ENCODE measurements around the gene CUBN. TPM values are rescaled to one million over a fixed set of nuclear protein-coding genes. Genes with fewer than 3 reads are reported as not detected.

The CUBN gene
- total RNA-seq, 8 experiments from 2014 or later = 0.58 to 23.2 (median 1.4) TPM

GRCh38 chr10:16854623-16855022 lies 275.0 kb downstream of the CUBN start:
- no peak overlapping the region for H3K27ac ChIP-seq
- in situ Hi-C loops (cut with MboI; ENCODE audit: low pct_unique_long_range_greater_than_20kb in 2 of 9, low sequenced_read_pairs in 9 of 9, unreplicated experiment in 9 of 9) = no loop called here
- H3K4me3 ChIP-seq = no peak overlapping the region
- ATAC-seq (replicated peaks in 6 of 8) = peak in 2 of 8 experiments; percentile 54 to 65
- peaks cover 6 to 8% of the 10 kb centered on the region in 2 donors for H3K4me1 ChIP-seq (replicated peaks in 1 of 2)

GRCh38 chr10:16853809-16854208 lies 275.8 kb downstream of the CUBN start:
- Histone ChIP-seq H3K4me3 (no peak overlapping the region), H3K27ac (no peak overlapping the region), H3K4me1 (replicated peaks in 1 of 2) (peaks cover 6 to 8% of the 10 kb centered on the region in 2 donors)
- ATAC-seq (replicated peaks in 6 of 8) = no peak
- WGBS, 10 experiments = 71 to 100% (median 94%) methylated on average over 3 to 4 of the region's 4 CpGs; no CpG with 5 or more reads in 2 of the 10 experiments
- in situ Hi-C loops (cut with MboI; ENCODE audit: low pct_unique_long_range_greater_than_20kb in 2 of 9, low sequenced_read_pairs in 9 of 9, unreplicated experiment in 9 of 9) = no loop called here

GRCh38 chr10:16853201-16853600 lies 276.4 kb downstream of the CUBN start:
- WGBS, 10 experiments = 38 to 95% (median 50%) methylated on average over 1 to 4 of the region's 4 CpGs; no CpG with 5 or more reads in 1 of the 10 experiments
- peak in 6 of 8 experiments; percentile 19 to 78 (median 52) for ATAC-seq (replicated peaks in 6 of 8)

GRCh38 chr10:16852624-16853023 lies 277.0 kb downstream of the CUBN start:
- Histone ChIP-seq H3K27ac (no peak overlapping the region), H3K4me3 (no peak overlapping the region), H3K4me1 (replicated peaks in 1 of 2) (peaks cover 6 to 8% of the 10 kb centered on the region in 2 donors)
- ATAC-seq (replicated peaks in 6 of 8) = no peak
- WGBS, 10 experiments = 11 to 100% (median 92%) methylated on average over 1 to 2 of the region's 2 CpGs; no CpG with 5 or more reads in 1 of the 10 experiments
- in situ Hi-C loops (cut with MboI; ENCODE audit: low pct_unique_long_range_greater_than_20kb in 2 of 9, low sequenced_read_pairs in 9 of 9, unreplicated experiment in 9 of 9) = no loop called here

More at GRCh38 chr10:16853201-16853600, 276.4 kb downstream of the CUBN start:
- Histone ChIP-seq H3K4me3 (no peak overlapping the region), H3K4me1 (replicated peaks in 1 of 2) (peaks cover 6 to 8% of the 10 kb centered on the region in 2 donors), H3K27ac (no peak overlapping the region)
- in situ Hi-C loops (cut with MboI; ENCODE audit: low pct_unique_long_range_greater_than_20kb in 2 of 9, low sequenced_read_pairs in 9 of 9, unreplicated experiment in 9 of 9) = no loop called here

- no peak overlapping the region for H3K4me3 ChIP-seq
- no peak for ATAC-seq (replicated peaks in 6 of 8)
- peaks cover 4 to 6% of the 10 kb centered on the region in 2 donors for H3K4me1 ChIP-seq (replicated peaks in 1 of 2)
- in situ Hi-C loops (cut with MboI; ENCODE audit: low pct_unique_long_range_greater_than_20kb in 2 of 9, low sequenced_read_pairs in 9 of 9, unreplicated experiment in 9 of 9) = loop anchor here (10.0 to 25.0 kb wide), 3 partner anchors 406 to 589 kb away; no protein-coding TSS in a partner anchor
- H3K27ac ChIP-seq = no peak overlapping the region
- 28 to 100% (median 82%) methylated on average over 1 to 9 of the region's 10 CpGs; no CpG with 5 or more reads in 2 of the 10 experiments for WGBS, 10 experiments
These were observed 281.0 kb downstream of the CUBN start for GRCh38 chr10:16848562-16849154.

GRCh38 chr10:16847644-16848043 lies 282.0 kb downstream of the CUBN start:
- 28 to 90% (median 81%) methylated on average over 1 to 6 of the region's 6 CpGs; no CpG with 5 or more reads in 1 of the 10 experiments for WGBS, 10 experiments
- H3K4me3 ChIP-seq = no peak overlapping the region
- H3K27ac ChIP-seq = no peak overlapping the region
- H3K4me1 ChIP-seq (replicated peaks in 1 of 2) = no peaks in the 10 kb centered on the region
- ATAC-seq (replicated peaks in 6 of 8) = no peak
- in situ Hi-C loops (cut with MboI; ENCODE audit: low pct_unique_long_range_greater_than_20kb in 2 of 9, low sequenced_read_pairs in 9 of 9, unreplicated experiment in 9 of 9) = loop anchor here (10.0 to 25.0 kb wide), 3 partner anchors 407 to 590 kb away; no protein-coding TSS in a partner anchor

- peak in 1 of 8 experiments; percentile 20 for ATAC-seq (replicated peaks in 6 of 8)
- no peak overlapping the region for H3K27ac ChIP-seq
- H3K4me1 ChIP-seq (replicated peaks in 1 of 2) = no peaks in the 10 kb centered on the region
- no peak overlapping the region for H3K4me3 ChIP-seq
- in situ Hi-C loops (cut with MboI; ENCODE audit: low pct_unique_long_range_greater_than_20kb in 2 of 9, low sequenced_read_pairs in 9 of 9, unreplicated experiment in 9 of 9) = loop anchor here (10.0 to 25.0 kb wide), 3 partner anchors 410 to 592 kb away; no protein-coding TSS in a partner anchor
These were observed 284.4 kb downstream of the CUBN start for GRCh38 chr10:16845248-16845647.

- H3K4me3 ChIP-seq = no peak overlapping the region
- H3K27ac ChIP-seq = no peak overlapping the region
- 0 to 17% (median 0%) methylated on average over 1 of the region's 1 CpG; no CpG with 5 or more reads in 2 of the 10 experiments for WGBS, 10 experiments
- no peaks in the 10 kb centered on the region for H3K4me1 ChIP-seq (replicated peaks in 1 of 2)
- ATAC-seq (replicated peaks in 6 of 8) = peak; percentile 25 to 85 (median 56)
- in situ Hi-C loops (cut with MboI; ENCODE audit: low pct_unique_long_range_greater_than_20kb in 2 of 9, low sequenced_read_pairs in 9 of 9, unreplicated experiment in 9 of 9) = loop anchor here (10.0 to 25.0 kb wide), 3 partner anchors 411 to 594 kb away; no protein-coding TSS in a partner anchor
These were observed 286.2 kb downstream of the CUBN start for GRCh38 chr10:16843252-16843870.

GRCh38 chr10:16835228-16835627 lies 294.4 kb downstream of the CUBN start:
- in situ Hi-C loops (cut with MboI; ENCODE audit: low pct_unique_long_range_greater_than_20kb in 2 of 9, low sequenced_read_pairs in 9 of 9, unreplicated experiment in 9 of 9) = loop anchor here (25.0 kb wide), 2 partner anchors 427 to 602 kb away; no protein-coding TSS in a partner anchor
- no peaks in the 10 kb centered on the region for H3K4me1 ChIP-seq (replicated peaks in 1 of 2)
- no peak overlapping the region for H3K27ac ChIP-seq
- 58 to 90% (median 71%) methylated on average over 1 to 8 of the region's 8 CpGs; no CpG with 5 or more reads in 2 of the 10 experiments for WGBS, 10 experiments
- ATAC-seq (replicated peaks in 6 of 8) = no peak
- H3K4me3 ChIP-seq = no peak overlapping the region

- Histone ChIP-seq H3K27ac (no peak overlapping the region), H3K4me3 (no peak overlapping the region), H3K4me1 (replicated peaks in 1 of 2) (no peaks in the 10 kb centered on the region)
- WGBS, 10 experiments = 14 to 93% (median 66%) methylated on average over 2 to 10 of the region's 11 CpGs; no CpG with 5 or more reads in 1 of the 10 experiments
- in situ Hi-C loops (cut with MboI; ENCODE audit: low pct_unique_long_range_greater_than_20kb in 2 of 9, low sequenced_read_pairs in 9 of 9, unreplicated experiment in 9 of 9) = loop anchor here (25.0 kb wide), 2 partner anchors 430 to 605 kb away; no protein-coding TSS in a partner anchor
- ATAC-seq (replicated peaks in 6 of 8) = peak in 3 of 8 experiments; percentile 30 to 67 (median 63)
These were observed 297.1 kb downstream of the CUBN start for GRCh38 chr10:16832351-16833080.

- in situ Hi-C loops (cut with MboI; ENCODE audit: low pct_unique_long_range_greater_than_20kb in 2 of 9, low sequenced_read_pairs in 9 of 9, unreplicated experiment in 9 of 9) = loop anchor here (25.0 kb wide), 2 partner anchors 434 to 609 kb away; no protein-coding TSS in a partner anchor
- whole genome bisulfite sequencing, 10 experiments = 2 to 100% (median 94%) methylated on average over 1 to 8 of the region's 9 CpGs; no CpG with 5 or more reads in 1 of the 10 experiments
- no peak overlapping the region for H3K27ac ChIP-seq
- ATAC-seq (replicated peaks in 6 of 8) = peak in 2 of 8 experiments; percentile 44 to 59
- H3K4me3 ChIP-seq = no peak overlapping the region
- no peaks in the 10 kb centered on the region for H3K4me1 ChIP-seq (replicated peaks in 1 of 2)
These were observed 300.9 kb downstream of the CUBN start for GRCh38 chr10:16828701-16829175.

- Histone ChIP-seq H3K4me3 (no peak overlapping the region), H3K27ac (no peak overlapping the region), H3K4me1 (replicated peaks in 1 of 2) (no peaks in the 10 kb centered on the region)
- 0 to 25% (median 5%) methylated on average over 1 to 8 of the region's 11 CpGs; no CpG with 5 or more reads in 1 of the 10 experiments for WGBS, 10 experiments
- ATAC-seq (replicated peaks in 6 of 8) = peak; percentile 60 to 83 (median 67)
- in situ Hi-C loops (cut with MboI; ENCODE audit: low pct_unique_long_range_greater_than_20kb in 2 of 9, low sequenced_read_pairs in 9 of 9, unreplicated experiment in 9 of 9) = loop anchor here (25.0 kb wide), 2 partner anchors 434 to 609 kb away; no protein-coding TSS in a partner anchor
These were observed 301.5 kb downstream of the CUBN start for GRCh38 chr10:16828114-16828568.
